Measurements from ENCODE around the gene PNKP.
A peak's percentile ranks its signal among the peaks of the same experiment; 100 is the strongest.
"Not testable (repeated sequence)": the region's sequence is repeated elsewhere in the genome, so short reads cannot be mapped to it uniquely, and the experiment has no call there.

The PNKP gene

GRCh38 chr19:49840736-49841249 is 26.6 kb downstream of the PNKP start:
- no peak for DNase-seq

- no peak for DNase-seq
These were observed 27.1 kb downstream of the PNKP start for GRCh38 chr19:49840321-49840720.

- no peak for DNase-seq
These were observed 27.7 kb downstream of the PNKP start for GRCh38 chr19:49839713-49840112.

GRCh38 chr19:49838885-49839588 is 28.3 kb downstream of the PNKP start:
- DNase-seq, result no peak

- no peak for DNase-seq
These were observed 30.0 kb downstream of the PNKP start for GRCh38 chr19:49837425-49837824.

GRCh38 chr19:49837009-49837310 is 30.4 kb downstream of the PNKP start:
- no peak for DNase-seq

- DNase-seq, result no peak
These were observed 31.0 kb downstream of the PNKP start for GRCh38 chr19:49836176-49837008.

GRCh38 chr19:49835562-49835961 is 31.8 kb downstream of the PNKP start:
- DNase-seq, result no peak

GRCh38 chr19:49833599-49833998 is 33.8 kb downstream of the PNKP start:
- no peak for DNase-seq

- no peak for DNase-seq
These were observed 34.8 kb downstream of the PNKP start for GRCh38 chr19:49832556-49832955.

- DNase-seq, result no peak
These were observed 35.8 kb downstream of the PNKP start for GRCh38 chr19:49831592-49831991.

GRCh38 chr19:49830766-49831165 is 36.6 kb downstream of the PNKP start:
- no peak for DNase-seq

GRCh38 chr19:49829721-49830120 is 37.7 kb downstream of the PNKP start:
- no peak for DNase-seq

- DNase-seq, result no peak
These were observed 38.2 kb downstream of the PNKP start for GRCh38 chr19:49829200-49829599.

- DNase-seq, result no peak
These were observed 40.3 kb downstream of the PNKP start for GRCh38 chr19:49827034-49827433.

GRCh38 chr19:49824662-49825061 is 42.7 kb downstream of the PNKP start:
- DNase-seq, result no peak

- DNase-seq, result peak; percentile 96
These were observed 43.9 kb downstream of the PNKP start for GRCh38 chr19:49823472-49823871.

GRCh38 chr19:49820125-49820524 is 47.3 kb downstream of the PNKP start:
- DNase-seq, result no peak

- DNase-seq, result not testable (repeated sequence)
These were observed 47.8 kb downstream of the PNKP start for GRCh38 chr19:49819452-49820115.

GRCh38 chr19:49818649-49819370 is 48.6 kb downstream of the PNKP start:
- DNase-seq, result peak; percentile 47

GRCh38 chr19:49817964-49818648 is 49.3 kb downstream of the PNKP start, which contains the start of gene MED25:
MED25 (plus strand) TSS chr19:49818289; CDS start chr19:49818342, 53 bp downstream.
- peak; percentile 85 for DNase-seq

GRCh38 chr19:49816590-49816989 is 50.8 kb downstream of the PNKP start:
- DNase-seq, result no peak
